Parathyroid adenoma (tissue), 2 donors: ENCODE results near the gene ITPKC.

ENCODE experiments used
- H2AFZ ChIP-seq: fragments of 300-600 bp; sonication (generic); one replicate; pipeline ENCODE4 v1.7.0; 2017; ENCODE audit warnings: antibody characterized with exemption, mild to moderate bottlenecking
- H3K27ac ChIP-seq: fragments of 300-600 bp; sonication (generic); one replicate; pipeline ENCODE4 v1.7.0; 2017
- H3K27me3 ChIP-seq: fragments of 300-600 bp; sonication (generic); one replicate; pipeline ENCODE4 v1.7.0; 2017; ENCODE audit warnings: low read length; ENCODE audit not compliant: control insufficient read depth, insufficient read depth
- H3K36me3 ChIP-seq: fragments of 300-600 bp; sonication (generic); one replicate; pipeline ENCODE4 v1.7.0; 2017; ENCODE audit warnings: low read length; ENCODE audit not compliant: control insufficient read depth, insufficient read depth
- H3K4me1 ChIP-seq: fragments of 300-600 bp; sonication (generic); one replicate; pipeline ENCODE4 v1.7.0; 2017; ENCODE audit warnings: control low read depth
- H3K4me2 ChIP-seq: fragments of 300-600 bp; sonication (generic); one replicate; pipeline ENCODE4 v1.7.0; 2017; ENCODE audit warnings: low read length
- H3K4me3 ChIP-seq: fragments of 300-600 bp; sonication (generic); one replicate; pipeline ENCODE4 v1.7.0; 2017; ENCODE audit warnings: low read depth, low read length
- H3K79me2 ChIP-seq: fragments of 300-600 bp; sonication (generic); one replicate; pipeline ENCODE4 v1.7.0; 2017; ENCODE audit warnings: control low read depth
- H3K9ac ChIP-seq: fragments of 300-600 bp; sonication (generic); one replicate; pipeline ENCODE4 v1.7.0; 2017; ENCODE audit warnings: mild to moderate bottlenecking
- H3K9me3 ChIP-seq: fragments of 300-600 bp; sonication (generic); one replicate; pipeline ENCODE4 v1.7.0; 2017; ENCODE audit warnings: low read length; ENCODE audit not compliant: control insufficient read depth
- TF ChIP-seq, protein P1 (sequence below): fragments of 300-600 bp; sonication (generic); IDR thresholded peaks from one replicate; pipeline ENCODE4 v1.7.0; 2017; ENCODE audit warnings: antibody characterized with exemption, mild to moderate bottlenecking
- donor health status: primary hyperparathyroidism.

ITPKC gene

DNA sequence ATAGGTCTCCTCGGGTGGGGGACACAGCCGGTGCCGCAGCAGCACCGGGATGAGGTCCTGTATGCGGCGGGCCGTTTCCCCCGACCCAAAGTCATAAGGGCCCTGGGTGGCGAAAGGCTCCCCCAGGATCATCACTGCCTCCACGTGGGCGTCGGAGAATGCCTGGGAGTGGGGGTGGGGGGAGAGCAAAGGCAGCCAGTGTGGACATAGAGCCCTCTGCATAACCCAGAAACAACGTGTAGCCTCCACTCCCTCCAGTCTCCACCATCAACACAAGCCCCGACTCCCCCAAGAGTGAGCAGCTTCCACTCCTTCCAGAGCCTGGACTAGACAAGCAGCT, 24.7 kb upstream of the ITPKC start:
- H3K4me3 ChIP-seq = no peak overlapping the region
- H3K4me1 ChIP-seq = peaks cover 3% of the 10 kb centered on the region
- no peaks in the 10 kb centered on the region for H3K27me3 ChIP-seq
- TF ChIP-seq, protein P1, sequence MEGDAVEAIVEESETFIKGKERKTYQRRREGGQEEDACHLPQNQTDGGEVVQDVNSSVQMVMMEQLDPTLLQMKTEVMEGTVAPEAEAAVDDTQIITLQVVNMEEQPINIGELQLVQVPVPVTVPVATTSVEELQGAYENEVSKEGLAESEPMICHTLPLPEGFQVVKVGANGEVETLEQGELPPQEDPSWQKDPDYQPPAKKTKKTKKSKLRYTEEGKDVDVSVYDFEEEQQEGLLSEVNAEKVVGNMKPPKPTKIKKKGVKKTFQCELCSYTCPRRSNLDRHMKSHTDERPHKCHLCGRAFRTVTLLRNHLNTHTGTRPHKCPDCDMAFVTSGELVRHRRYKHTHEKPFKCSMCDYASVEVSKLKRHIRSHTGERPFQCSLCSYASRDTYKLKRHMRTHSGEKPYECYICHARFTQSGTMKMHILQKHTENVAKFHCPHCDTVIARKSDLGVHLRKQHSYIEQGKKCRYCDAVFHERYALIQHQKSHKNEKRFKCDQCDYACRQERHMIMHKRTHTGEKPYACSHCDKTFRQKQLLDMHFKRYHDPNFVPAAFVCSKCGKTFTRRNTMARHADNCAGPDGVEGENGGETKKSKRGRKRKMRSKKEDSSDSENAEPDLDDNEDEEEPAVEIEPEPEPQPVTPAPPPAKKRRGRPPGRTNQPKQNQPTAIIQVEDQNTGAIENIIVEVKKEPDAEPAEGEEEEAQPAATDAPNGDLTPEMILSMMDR = no peak
- no peak overlapping the region for H3K9ac ChIP-seq
- no peak overlapping the region for H3K27ac ChIP-seq
- H2AFZ ChIP-seq = no peak overlapping the region
- no peaks in the 10 kb centered on the region for H3K9me3 ChIP-seq
- no peaks in the 10 kb centered on the region for H3K79me2 ChIP-seq
- no peak overlapping the region for H3K4me2 ChIP-seq
- no peaks in the 10 kb centered on the region for H3K36me3 ChIP-seq

GRCh38 chr19:40693150-40693788, 23.6 kb upstream of the ITPKC start:
- Histone ChIP-seq H3K9ac (no peak overlapping the region), H3K36me3 (no peaks in the 10 kb centered on the region), H3K27me3 (no peaks in the 10 kb centered on the region), H2AFZ (no peak overlapping the region), H3K4me1 (peaks cover 3% of the 10 kb centered on the region), H3K4me2 (no peak overlapping the region), H3K27ac (no peak overlapping the region), H3K4me3 (no peak overlapping the region), H3K79me2 (no peaks in the 10 kb centered on the region), H3K9me3 (no peaks in the 10 kb centered on the region)
- TF ChIP-seq, protein P1 = no peak

GRCh38 chr19:40693896-40694295, 23.0 kb upstream of the ITPKC start:
- Histone ChIP-seq H3K4me1 (peaks cover 3% of the 10 kb centered on the region), H3K36me3 (no peaks in the 10 kb centered on the region), H3K79me2 (no peaks in the 10 kb centered on the region), H3K4me2 (no peak overlapping the region), H3K4me3 (no peak overlapping the region), H3K9ac (no peak overlapping the region), H2AFZ (no peak overlapping the region), H3K9me3 (no peaks in the 10 kb centered on the region), H3K27ac (no peak overlapping the region), H3K27me3 (no peaks in the 10 kb centered on the region)
- TF ChIP-seq, protein P1 = no peak

- no peak overlapping the region for H2AFZ ChIP-seq
- H3K27ac ChIP-seq = no peak overlapping the region
- TF ChIP-seq, protein P1 = no peak
- no peak overlapping the region for H3K4me3 ChIP-seq
- H3K9ac ChIP-seq = no peak overlapping the region
- no peaks in the 10 kb centered on the region for H3K36me3 ChIP-seq
- no peaks in the 10 kb centered on the region for H3K27me3 ChIP-seq
- H3K9me3 ChIP-seq = no peaks in the 10 kb centered on the region
- H3K4me1 ChIP-seq = no peaks in the 10 kb centered on the region
- no peak overlapping the region for H3K4me2 ChIP-seq
- H3K79me2 ChIP-seq = no peaks in the 10 kb centered on the region
Measured at GRCh38 chr19:40695881-40696280, 21.0 kb upstream of the ITPKC start.

- Histone ChIP-seq H2AFZ (no peak overlapping the region), H3K27ac (no peak overlapping the region), H3K9me3 (no peaks in the 10 kb centered on the region), H3K36me3 (no peaks in the 10 kb centered on the region), H3K4me3 (no peak overlapping the region), H3K9ac (no peak overlapping the region), H3K79me2 (no peaks in the 10 kb centered on the region), H3K27me3 (no peaks in the 10 kb centered on the region), H3K4me1 (no peaks in the 10 kb centered on the region), H3K4me2 (no peak overlapping the region)
- TF ChIP-seq, protein P1 = no peak
Measured at GRCh38 chr19:40697007-40697406, 19.9 kb upstream of the ITPKC start.
